Epithelial cell of esophagus (primary cell): ENCODE results near the gene U2AF2.

Source experiments
- DNase-seq: peaks from one replicate; pipeline ENCODE4 v3.0.0; 2010; ENCODE audit warnings: low read depth
- H3K4me3 ChIP-seq: 2 replicates; pipeline ENCODE4 v1.5.1; 2011; ENCODE audit warnings: mild to moderate bottlenecking, low read length, control low read depth
- TF ChIP-seq, protein P1 (sequence below): IDR thresholded peaks from 2 replicates; pipeline ENCODE4 v1.5.1; 2011; ENCODE audit warnings: low read depth, mild to moderate bottlenecking, low read length, control low read depth, inconsistent platforms; ENCODE audit not compliant: insufficient read depth; ENCODE audit errors: missing control alignments

The U2AF2 gene

DNA sequence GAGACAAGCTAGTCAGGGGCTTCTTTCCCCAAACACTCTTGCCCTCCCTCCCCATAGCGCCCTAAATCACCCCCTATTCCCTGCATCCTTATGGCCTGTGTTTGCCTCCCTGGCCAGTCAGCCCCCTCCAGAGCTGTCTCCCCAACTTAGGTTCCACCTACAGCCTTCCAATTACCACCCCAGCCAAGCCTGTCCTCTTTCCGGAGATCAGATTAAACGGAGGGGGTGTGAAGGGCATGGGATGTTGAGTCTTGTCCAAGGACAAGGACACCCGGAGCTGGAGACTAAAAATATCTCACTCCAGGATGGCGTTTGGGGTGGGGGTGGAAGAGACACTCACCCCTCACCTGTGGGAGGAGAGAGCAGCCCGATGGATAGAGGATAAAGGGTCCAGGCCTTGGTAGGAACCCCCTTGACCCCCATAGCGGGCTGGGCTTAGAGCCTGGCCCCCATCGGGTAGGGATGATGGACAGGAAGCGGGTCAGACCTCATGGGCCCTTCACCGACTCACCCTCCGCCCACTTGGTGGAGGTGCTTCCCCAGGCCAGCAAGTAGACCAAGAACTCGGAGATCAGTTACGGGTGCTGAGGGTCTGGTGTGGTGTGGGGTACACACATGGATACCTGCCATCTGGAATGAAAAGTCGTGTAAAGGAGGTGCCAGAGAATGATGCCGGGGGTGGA, 43.4 kb upstream of the U2AF2 start:
- no peak overlapping the region for H3K4me3 ChIP-seq
- no peak for DNase-seq
- TF ChIP-seq, protein P1, sequence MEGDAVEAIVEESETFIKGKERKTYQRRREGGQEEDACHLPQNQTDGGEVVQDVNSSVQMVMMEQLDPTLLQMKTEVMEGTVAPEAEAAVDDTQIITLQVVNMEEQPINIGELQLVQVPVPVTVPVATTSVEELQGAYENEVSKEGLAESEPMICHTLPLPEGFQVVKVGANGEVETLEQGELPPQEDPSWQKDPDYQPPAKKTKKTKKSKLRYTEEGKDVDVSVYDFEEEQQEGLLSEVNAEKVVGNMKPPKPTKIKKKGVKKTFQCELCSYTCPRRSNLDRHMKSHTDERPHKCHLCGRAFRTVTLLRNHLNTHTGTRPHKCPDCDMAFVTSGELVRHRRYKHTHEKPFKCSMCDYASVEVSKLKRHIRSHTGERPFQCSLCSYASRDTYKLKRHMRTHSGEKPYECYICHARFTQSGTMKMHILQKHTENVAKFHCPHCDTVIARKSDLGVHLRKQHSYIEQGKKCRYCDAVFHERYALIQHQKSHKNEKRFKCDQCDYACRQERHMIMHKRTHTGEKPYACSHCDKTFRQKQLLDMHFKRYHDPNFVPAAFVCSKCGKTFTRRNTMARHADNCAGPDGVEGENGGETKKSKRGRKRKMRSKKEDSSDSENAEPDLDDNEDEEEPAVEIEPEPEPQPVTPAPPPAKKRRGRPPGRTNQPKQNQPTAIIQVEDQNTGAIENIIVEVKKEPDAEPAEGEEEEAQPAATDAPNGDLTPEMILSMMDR, result no peak

DNA sequence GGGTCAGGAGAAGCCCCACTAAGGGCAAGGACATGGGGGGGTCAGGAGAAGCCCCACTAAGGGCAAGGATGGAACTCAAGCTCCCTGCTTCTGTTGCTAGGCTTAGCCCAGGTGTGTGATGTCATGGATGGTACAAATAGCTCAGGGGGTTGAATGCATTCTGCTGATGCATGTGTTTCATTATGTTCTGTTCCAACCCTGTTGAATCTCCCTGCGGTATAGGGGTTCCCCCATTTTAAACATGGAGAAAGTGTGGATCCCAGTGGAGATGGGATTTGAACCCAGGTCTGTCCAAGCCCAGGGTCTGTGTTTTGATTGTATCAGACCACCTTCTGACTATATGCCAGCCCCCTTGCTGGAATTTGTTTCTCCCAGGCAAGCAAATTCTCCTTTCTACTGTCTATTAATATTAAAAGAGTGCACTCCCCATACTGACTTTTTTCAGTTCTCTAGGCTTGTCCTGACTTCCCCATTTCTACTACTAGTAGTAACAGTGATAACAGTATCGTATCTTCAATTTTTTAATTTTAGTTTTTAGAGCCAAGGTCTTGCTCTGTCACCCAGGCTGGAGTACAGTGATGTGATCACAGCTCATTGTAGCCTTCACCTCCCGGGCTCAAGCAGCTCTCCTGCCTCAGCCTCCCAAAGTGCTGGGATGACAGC, 42.7 kb upstream of the U2AF2 start:
- TF ChIP-seq, protein P1, result no peak
- DNase-seq, result no peak
- no peak overlapping the region for H3K4me3 ChIP-seq

DNA sequence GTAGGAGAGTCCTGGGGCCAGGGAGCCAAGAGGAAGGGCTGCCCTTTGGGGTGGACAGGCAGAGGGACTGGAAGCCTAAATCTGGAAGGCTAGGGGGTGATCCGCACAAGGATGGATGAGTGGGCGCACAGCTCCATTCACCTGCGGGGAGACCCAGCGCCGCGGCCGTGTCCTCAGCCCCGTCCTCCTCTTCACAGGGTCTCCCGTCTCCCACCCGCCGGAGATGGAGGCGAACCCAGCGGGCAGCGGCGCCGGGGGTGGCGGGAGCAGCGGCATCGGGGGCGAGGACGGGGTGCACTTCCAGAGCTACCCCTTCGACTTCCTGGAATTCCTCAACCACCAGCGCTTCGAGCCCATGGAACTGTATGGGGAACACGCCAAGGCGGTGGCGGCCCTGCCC, 41.4 kb upstream of the U2AF2 start:
- TF ChIP-seq, protein P1, result no peak
- DNase-seq, result no peak
- no peak overlapping the region for H3K4me3 ChIP-seq

DNA sequence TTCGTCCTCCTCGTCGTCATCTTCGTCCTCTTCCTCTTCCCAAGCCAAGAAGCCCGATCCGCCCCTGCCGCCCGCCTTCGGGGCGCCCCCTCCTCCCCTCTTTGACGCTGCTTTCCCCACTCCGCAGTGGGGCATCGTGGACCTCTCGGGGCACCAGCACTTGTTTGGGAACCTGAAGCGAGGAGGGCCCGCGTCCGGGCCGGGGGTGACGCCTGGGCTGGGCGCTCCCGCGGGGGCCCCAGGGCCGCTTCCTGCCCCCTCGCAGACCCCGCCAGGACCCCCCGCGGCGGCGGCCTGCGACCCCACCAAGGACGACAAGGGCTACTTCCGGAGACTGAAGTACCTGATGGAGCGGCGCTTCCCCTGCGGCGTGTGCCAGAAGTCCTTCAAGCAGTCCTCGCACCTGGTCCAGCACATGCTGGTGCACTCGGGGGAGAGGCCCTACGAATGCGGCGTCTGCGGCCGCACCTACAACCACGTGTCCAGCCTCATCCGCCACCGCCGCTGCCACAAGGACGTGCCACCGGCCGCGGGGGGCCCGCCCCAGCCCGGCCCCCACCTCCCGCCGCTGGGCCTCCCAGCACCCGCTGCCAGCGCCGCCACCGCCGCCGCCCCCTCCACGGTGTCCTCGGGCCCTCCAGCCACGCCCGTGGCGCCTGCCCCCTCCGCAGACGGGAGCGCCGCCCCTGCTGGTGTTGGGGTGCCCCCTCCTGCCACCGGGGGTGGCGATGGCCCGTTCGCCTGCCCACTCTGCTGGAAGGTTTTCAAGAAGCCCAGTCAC, 40.7 kb upstream of the U2AF2 start:
- DNase-seq, result no peak
- no peak overlapping the region for H3K4me3 ChIP-seq
- TF ChIP-seq, protein P1, result no peak

DNA sequence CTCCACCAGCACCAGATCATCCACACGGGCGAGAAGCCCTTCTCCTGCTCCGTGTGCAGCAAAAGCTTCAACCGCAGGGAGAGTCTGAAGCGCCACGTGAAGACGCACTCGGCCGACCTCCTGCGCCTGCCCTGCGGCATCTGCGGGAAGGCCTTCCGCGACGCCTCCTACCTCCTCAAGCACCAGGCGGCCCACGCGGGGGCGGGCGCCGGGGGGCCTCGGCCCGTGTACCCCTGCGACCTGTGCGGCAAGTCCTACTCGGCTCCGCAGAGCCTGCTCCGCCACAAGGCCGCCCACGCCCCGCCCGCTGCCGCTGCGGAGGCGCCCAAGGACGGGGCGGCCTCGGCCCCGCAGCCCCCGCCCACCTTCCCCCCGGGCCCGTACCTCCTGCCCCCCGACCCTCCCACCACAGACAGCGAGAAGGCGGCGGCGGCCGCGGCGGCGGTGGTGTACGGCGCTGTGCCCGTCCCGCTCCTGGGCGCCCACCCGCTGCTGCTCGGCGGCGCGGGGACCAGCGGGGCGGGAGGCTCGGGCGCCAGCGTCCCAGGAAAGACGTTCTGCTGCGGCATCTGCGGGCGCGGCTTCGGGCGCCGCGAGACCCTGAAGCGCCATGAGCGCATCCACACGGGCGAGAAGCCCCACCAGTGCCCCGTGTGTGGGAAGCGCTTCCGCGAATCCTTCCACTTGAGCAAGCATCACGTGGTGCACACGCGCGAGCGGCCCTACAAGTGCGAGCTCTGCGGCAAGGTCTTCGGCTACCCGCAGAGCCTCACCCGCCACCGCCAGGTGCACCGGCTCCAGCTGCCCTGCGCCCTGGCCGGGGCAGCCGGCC, 39.9 kb upstream of the U2AF2 start:
- no peak overlapping the region for H3K4me3 ChIP-seq
- TF ChIP-seq, protein P1, result no peak
- DNase-seq, result no peak

DNA sequence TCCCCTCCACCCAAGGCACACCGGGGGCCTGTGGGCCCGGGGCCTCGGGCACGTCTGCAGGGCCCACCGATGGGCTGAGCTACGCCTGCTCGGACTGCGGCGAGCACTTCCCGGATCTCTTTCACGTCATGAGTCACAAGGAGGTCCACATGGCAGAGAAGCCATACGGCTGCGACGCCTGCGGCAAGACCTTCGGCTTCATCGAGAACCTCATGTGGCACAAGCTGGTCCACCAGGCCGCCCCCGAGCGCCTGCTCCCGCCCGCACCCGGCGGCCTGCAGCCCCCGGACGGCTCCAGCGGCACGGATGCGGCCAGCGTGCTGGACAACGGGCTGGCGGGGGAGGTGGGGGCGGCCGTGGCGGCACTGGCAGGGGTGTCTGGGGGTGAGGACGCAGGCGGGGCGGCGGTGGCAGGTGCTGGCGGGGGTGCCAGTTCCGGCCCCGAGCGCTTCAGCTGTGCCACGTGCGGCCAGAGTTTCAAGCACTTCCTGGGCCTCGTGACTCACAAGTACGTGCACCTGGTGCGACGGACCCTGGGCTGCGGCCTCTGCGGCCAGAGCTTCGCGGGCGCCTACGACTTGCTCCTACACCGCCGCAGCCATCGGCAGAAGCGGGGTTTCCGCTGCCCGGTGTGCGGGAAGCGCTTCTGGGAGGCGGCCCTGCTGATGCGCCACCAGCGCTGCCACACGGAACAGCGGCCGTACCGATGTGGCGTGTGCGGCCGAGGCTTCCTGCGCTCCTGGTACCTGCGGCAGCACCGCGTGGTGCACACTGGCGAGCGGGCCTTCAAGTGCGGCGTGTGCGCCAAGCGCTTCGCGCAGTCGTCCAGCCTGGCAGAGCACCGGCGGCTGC, 39.1 kb upstream of the U2AF2 start:
- DNase-seq, result no peak
- TF ChIP-seq, protein P1, result no peak
- H3K4me3 ChIP-seq, result no peak overlapping the region
